GM18508 (cell line): ENCODE results near the gene SMIM41.
"Not testable (repeated sequence)": the region's sequence is repeated elsewhere in the genome, so short reads cannot be mapped to it uniquely, and the experiment has no call there.

Experiments used
- ATAC-seq: cut with Tn5 transposase; IDR thresholded peaks from one replicate; pipeline ENCODE4 v1.9.1; 2021; ENCODE audit warnings: moderate number of reproducible peaks; ENCODE audit not compliant: insufficient read depth, unreplicated experiment

Gene SMIM41

GRCh38 chr12:52082988-52083637 lies 3.6 kb downstream of the SMIM41 start:
- no peak for ATAC-seq

GRCh38 chr12:52083638-52083996 lies 4.1 kb downstream of the SMIM41 start:
- no peak for ATAC-seq

- no peak for ATAC-seq
Measured at GRCh38 chr12:52084491-52085231, 5.2 kb downstream of the SMIM41 start.

GRCh38 chr12:52085682-52086180 lies 6.2 kb downstream of the SMIM41 start:
- no peak for ATAC-seq

GRCh38 chr12:52086366-52086765 lies 6.9 kb downstream of the SMIM41 start:
- no peak for ATAC-seq

GRCh38 chr12:52086944-52087835 lies 7.7 kb downstream of the SMIM41 start:
- ATAC-seq: no peak

GRCh38 chr12:52087961-52088820 lies 8.7 kb downstream of the SMIM41 start:
- ATAC-seq: no peak

GRCh38 chr12:52089491-52089890 lies 10.0 kb downstream of the SMIM41 start:
- ATAC-seq: no peak

GRCh38 chr12:52090291-52090690 lies 10.8 kb downstream of the SMIM41 start:
- no peak for ATAC-seq

- no peak for ATAC-seq
Measured at GRCh38 chr12:52091061-52091460, 11.6 kb downstream of the SMIM41 start.

- ATAC-seq: no peak
Measured at GRCh38 chr12:52091869-52092268, 12.4 kb downstream of the SMIM41 start.

- no peak for ATAC-seq
Measured at GRCh38 chr12:52093346-52093745, 13.8 kb downstream of the SMIM41 start.

GRCh38 chr12:52096332-52097044 lies 17.0 kb downstream of the SMIM41 start:
- ATAC-seq: no peak

- no peak for ATAC-seq
Measured at GRCh38 chr12:52097045-52097666, 17.7 kb downstream of the SMIM41 start.

GRCh38 chr12:52104431-52105089 lies 25.1 kb downstream of the SMIM41 start:
- ATAC-seq: not testable (repeated sequence)

- not testable (repeated sequence) for ATAC-seq
Measured at GRCh38 chr12:52116222-52117125, 37.0 kb downstream of the SMIM41 start.

- ATAC-seq: peak; percentile 18
Measured at GRCh38 chr12:52117806-52118475, 38.4 kb downstream of the SMIM41 start.
